GM20000 (cell line): ENCODE measurements around the gene RASL11B.

Experiments
- DNase-seq: peaks from one replicate; pipeline ENCODE4 v3.0.0; 2012; ENCODE audit warnings: low spot score
- CTCF ChIP-seq: IDR thresholded peaks from 2 replicates; pipeline ENCODE4 v1.5.1; 2012; ENCODE audit warnings: mild to moderate bottlenecking, control low read depth; ENCODE audit errors: extremely low read depth, missing control alignments

Gene RASL11B

GRCh38 chr4:52914051-52914605 is 52.0 kb downstream of the RASL11B start:
- DNase-seq: no peak
- no peak for TF ChIP-seq CTCF

GRCh38 chr4:52915191-52915590 is 53.1 kb downstream of the RASL11B start:
- no peak for DNase-seq
- no peak for TF ChIP-seq CTCF

- no peak for TF ChIP-seq CTCF
- DNase-seq: no peak
Observed at GRCh38 chr4:52915730-52916300, 53.7 kb downstream of the RASL11B start.
